ENCODE measurements around the gene RIF1. TPM values are rescaled to one million over a fixed set of nuclear protein-coding genes. Genes with fewer than 3 reads are reported as not detected.

RIF1 gene
- total RNA-seq, 1 experiment from 2014 or later, result 40.4 TPM

DNA sequence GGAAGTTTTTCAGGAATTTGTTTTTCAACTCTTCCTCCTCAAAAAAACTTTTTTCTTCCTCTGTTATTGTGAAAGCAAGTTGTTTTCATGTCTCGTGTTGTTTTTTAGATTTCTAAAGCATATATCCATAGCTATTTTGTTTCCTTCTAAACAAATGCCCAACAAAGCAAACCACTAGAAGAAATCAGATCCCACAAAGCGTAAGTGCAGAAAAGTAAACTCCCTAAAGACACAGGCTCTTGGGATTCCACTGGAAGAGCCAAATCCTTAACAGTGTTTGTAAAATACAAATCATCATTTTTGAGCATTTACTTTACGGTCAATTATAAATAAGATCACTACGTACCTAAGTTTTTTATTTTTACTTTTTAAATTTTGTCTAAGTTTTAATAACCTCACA, 21.7 kb upstream of the RIF1 start:
- Histone ChIP-seq H3K4me1 (ENCODE audit: low read length) (no peaks in the 10 kb centered on the region), H3K27ac (ENCODE audit: low read length) (no peak overlapping the region), H3K36me3 (ENCODE audit: insufficient read depth, low read length) (no peaks in the 10 kb centered on the region), H3K4me3 (ENCODE audit: low read length) (no peak overlapping the region), H4K20me1 (ENCODE audit: insufficient read depth, low read depth, low read length) (no peaks in the 10 kb centered on the region), H2AFZ (ENCODE audit: low read length) (no peak overlapping the region), H3K79me2 (ENCODE audit: low read length) (no peaks in the 10 kb centered on the region), H3K9me3 (ENCODE audit: low read length) (no peaks in the 10 kb centered on the region), H3K27me3 (ENCODE audit: low read length) (no peaks in the 10 kb centered on the region), H3K9ac (ENCODE audit: low read length) (no peak overlapping the region), H3K9me2 (replicated peaks; ENCODE audit: insufficient read depth, low read length) (no peaks in the 10 kb centered on the region), H3K4me2 (ENCODE audit: low read depth, low read length, poor library complexity, severe bottlenecking) (no peak overlapping the region)
- no peak for DNase-seq

DNA sequence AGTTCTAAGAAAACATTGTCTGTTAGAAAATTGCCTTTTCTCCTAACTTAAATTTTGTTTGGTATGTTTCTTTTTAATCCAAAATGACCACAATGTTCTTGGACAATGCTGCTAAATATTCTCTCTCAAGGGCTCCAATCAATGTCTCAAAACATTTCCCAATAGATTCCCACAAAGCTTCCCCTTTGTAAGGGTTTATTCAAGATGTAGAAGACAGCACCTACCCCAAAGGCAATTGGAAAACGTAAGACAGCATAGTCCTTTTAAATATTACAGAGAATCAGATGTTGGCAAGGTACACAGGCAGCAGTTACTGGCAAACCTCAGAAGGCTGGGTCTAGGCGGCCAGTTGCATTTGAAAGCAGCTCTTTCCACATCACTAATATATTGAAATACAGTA, 18.3 kb upstream of the RIF1 start:
- H3K9ac ChIP-seq (ENCODE audit: low read length), result no peak overlapping the region
- no peak overlapping the region for H3K4me3 ChIP-seq (ENCODE audit: low read length)
- no peaks in the 10 kb centered on the region for H4K20me1 ChIP-seq (ENCODE audit: insufficient read depth, low read depth, low read length)
- no peaks in the 10 kb centered on the region for H3K79me2 ChIP-seq (ENCODE audit: low read length)
- no peak overlapping the region for H3K4me2 ChIP-seq (ENCODE audit: low read depth, low read length, poor library complexity, severe bottlenecking)
- H2AFZ ChIP-seq (ENCODE audit: low read length), result no peak overlapping the region
- H3K9me3 ChIP-seq (ENCODE audit: low read length), result no peaks in the 10 kb centered on the region
- H3K9me2 ChIP-seq (replicated peaks; ENCODE audit: insufficient read depth, low read length), result no peaks in the 10 kb centered on the region
- H3K36me3 ChIP-seq (ENCODE audit: insufficient read depth, low read length), result no peaks in the 10 kb centered on the region
- H3K4me1 ChIP-seq (ENCODE audit: low read length), result peaks cover 6% of the 10 kb centered on the region
- no peaks in the 10 kb centered on the region for H3K27me3 ChIP-seq (ENCODE audit: low read length)
- no peak for DNase-seq
- no peak overlapping the region for H3K27ac ChIP-seq (ENCODE audit: low read length)

DNA sequence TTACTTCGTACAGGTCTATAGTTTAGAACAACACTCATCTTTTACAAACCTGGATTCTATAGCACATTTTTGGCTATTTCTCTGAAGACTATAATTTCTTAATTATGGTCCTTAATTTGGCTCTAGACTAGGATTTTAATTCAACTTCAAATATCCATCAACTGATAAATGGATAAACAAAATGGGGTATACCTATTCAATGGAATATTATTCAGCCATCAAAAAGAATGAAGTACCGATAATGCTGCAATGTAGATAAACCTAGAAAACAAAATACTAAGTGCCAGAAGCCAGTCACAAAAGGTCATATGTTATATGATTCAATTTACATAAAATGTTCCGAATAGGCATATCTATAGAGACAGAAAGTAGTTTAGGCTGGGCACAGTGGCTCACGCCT, 15.2 kb upstream of the RIF1 start:
- Histone ChIP-seq H3K9me3 (ENCODE audit: low read length) (no peaks in the 10 kb centered on the region), H3K9ac (ENCODE audit: low read length) (no peak overlapping the region), H3K79me2 (ENCODE audit: low read length) (no peaks in the 10 kb centered on the region), H3K27me3 (ENCODE audit: low read length) (no peaks in the 10 kb centered on the region), H3K4me3 (ENCODE audit: low read length) (no peak overlapping the region), H3K9me2 (replicated peaks; ENCODE audit: insufficient read depth, low read length) (no peaks in the 10 kb centered on the region), H4K20me1 (ENCODE audit: insufficient read depth, low read depth, low read length) (no peaks in the 10 kb centered on the region), H3K27ac (ENCODE audit: low read length) (no peak overlapping the region), H3K4me2 (ENCODE audit: low read depth, low read length, poor library complexity, severe bottlenecking) (no peak overlapping the region), H3K36me3 (ENCODE audit: insufficient read depth, low read length) (no peaks in the 10 kb centered on the region), H2AFZ (ENCODE audit: low read length) (no peak overlapping the region), H3K4me1 (ENCODE audit: low read length) (peaks cover 6% of the 10 kb centered on the region)
- no peak for DNase-seq

DNA sequence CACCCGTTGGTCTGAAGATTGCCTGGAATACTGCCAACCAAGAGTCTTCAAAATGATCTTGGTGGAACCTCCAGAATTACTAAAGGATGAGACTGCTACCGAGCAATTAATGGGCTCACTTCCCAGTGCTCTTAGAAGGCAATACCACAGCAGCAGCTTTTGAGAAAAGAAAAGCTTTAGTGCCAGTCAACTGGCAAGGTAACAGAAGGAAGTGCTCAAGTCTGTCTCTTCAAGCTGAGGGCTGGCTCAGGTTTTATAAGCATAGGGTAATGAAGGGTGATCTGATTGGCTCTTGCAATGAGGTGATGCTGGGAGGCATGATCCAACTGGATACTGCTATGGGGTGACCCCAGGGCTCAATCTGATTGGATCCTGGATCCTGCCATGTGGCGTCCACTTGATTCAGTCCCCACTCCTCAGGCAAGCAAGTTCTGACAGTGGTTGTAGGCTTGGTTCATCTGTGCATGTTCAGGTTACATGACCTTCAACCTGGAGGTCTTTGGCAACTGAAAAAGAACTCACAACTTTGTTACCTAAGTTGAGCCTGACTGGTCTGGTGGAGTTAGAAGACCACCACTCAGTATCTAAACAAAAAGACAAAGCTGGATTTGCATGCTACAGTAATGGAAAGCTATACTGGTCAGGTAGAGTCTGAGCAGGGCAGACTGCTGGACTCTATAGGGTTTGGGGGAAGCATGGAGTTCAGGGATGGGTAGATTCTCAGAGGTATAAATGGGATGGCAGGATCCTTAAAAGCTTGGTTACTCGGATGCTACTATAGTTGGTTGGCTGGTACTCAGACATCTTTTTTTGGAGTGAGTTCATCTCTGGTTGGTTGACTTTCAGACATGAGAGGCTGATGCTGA, 14.0 kb upstream of the RIF1 start:
- no peaks in the 10 kb centered on the region for H3K27me3 ChIP-seq (ENCODE audit: low read length)
- no peaks in the 10 kb centered on the region for H3K79me2 ChIP-seq (ENCODE audit: low read length)
- no peak overlapping the region for H3K9ac ChIP-seq (ENCODE audit: low read length)
- H3K27ac ChIP-seq (ENCODE audit: low read length), result no peak overlapping the region
- H4K20me1 ChIP-seq (ENCODE audit: insufficient read depth, low read depth, low read length), result no peaks in the 10 kb centered on the region
- no peak overlapping the region for H3K4me2 ChIP-seq (ENCODE audit: low read depth, low read length, poor library complexity, severe bottlenecking)
- no peaks in the 10 kb centered on the region for H3K9me2 ChIP-seq (replicated peaks; ENCODE audit: insufficient read depth, low read length)
- DNase-seq, result peak; percentile 51
- H3K4me3 ChIP-seq (ENCODE audit: low read length), result no peak overlapping the region
- no peaks in the 10 kb centered on the region for H3K36me3 ChIP-seq (ENCODE audit: insufficient read depth, low read length)
- no peak overlapping the region; the same call in 1 of the 2 replicates for H2AFZ ChIP-seq (ENCODE audit: low read length)
- no peaks in the 10 kb centered on the region for H3K9me3 ChIP-seq (ENCODE audit: low read length)
- H3K4me1 ChIP-seq (ENCODE audit: low read length), result peaks cover 6% of the 10 kb centered on the region

DNA sequence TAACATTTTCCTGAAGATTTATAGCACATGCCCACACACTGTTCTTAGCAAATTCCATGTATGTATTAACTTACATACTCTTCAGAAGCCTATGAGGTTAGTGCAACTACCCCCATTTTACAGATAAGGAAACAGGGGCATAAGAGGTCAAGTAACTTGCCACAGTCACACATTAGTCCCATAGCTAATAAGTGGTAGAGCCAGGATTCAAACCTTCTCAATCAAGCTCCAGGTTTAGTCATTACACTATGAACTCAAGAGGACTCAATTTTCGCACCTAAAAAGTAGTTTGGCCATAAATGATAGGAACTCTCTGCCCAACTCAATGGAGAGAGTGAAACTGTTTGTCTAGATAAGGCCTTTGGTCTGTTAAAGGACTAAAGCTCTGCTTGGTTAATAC, 9.7 kb upstream of the RIF1 start:
- no peak overlapping the region for H3K9ac ChIP-seq (ENCODE audit: low read length)
- H3K4me1 ChIP-seq (ENCODE audit: low read length), result peaks cover 6% of the 10 kb centered on the region
- H3K79me2 ChIP-seq (ENCODE audit: low read length), result no peaks in the 10 kb centered on the region
- no peak overlapping the region for H2AFZ ChIP-seq (ENCODE audit: low read length)
- H3K27ac ChIP-seq (ENCODE audit: low read length), result no peak overlapping the region
- no peaks in the 10 kb centered on the region for H3K9me3 ChIP-seq (ENCODE audit: low read length)
- no peaks in the 10 kb centered on the region for H4K20me1 ChIP-seq (ENCODE audit: insufficient read depth, low read depth, low read length)
- no peak overlapping the region for H3K4me3 ChIP-seq (ENCODE audit: low read length)
- H3K4me2 ChIP-seq (ENCODE audit: low read depth, low read length, poor library complexity, severe bottlenecking), result no peak overlapping the region
- no peak for DNase-seq
- no peaks in the 10 kb centered on the region for H3K9me2 ChIP-seq (replicated peaks; ENCODE audit: insufficient read depth, low read length)
- H3K27me3 ChIP-seq (ENCODE audit: low read length), result no peaks in the 10 kb centered on the region
- H3K36me3 ChIP-seq (ENCODE audit: insufficient read depth, low read length), result no peaks in the 10 kb centered on the region

DNA sequence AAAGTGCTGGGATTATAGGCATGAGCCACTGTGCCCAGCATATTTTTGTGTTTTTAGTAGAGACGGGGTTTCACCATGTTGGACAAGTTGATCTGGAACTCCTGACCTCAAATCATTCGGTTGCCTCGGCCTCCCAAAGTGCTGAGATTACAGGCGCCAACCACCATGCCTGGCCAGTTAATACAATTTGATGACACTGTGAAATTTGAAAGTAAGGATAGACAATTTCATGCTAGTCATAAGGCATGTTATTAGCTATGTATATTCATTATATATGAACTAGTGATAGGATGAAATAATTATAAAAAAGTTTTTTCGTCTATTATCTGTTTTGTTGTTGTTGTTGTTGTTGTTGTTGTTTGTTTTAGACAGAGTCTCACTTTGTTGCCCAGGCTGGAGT, 8.6 kb upstream of the RIF1 start:
- Histone ChIP-seq H3K27me3 (ENCODE audit: low read length) (no peaks in the 10 kb centered on the region), H3K27ac (ENCODE audit: low read length) (no peak overlapping the region)

DNA sequence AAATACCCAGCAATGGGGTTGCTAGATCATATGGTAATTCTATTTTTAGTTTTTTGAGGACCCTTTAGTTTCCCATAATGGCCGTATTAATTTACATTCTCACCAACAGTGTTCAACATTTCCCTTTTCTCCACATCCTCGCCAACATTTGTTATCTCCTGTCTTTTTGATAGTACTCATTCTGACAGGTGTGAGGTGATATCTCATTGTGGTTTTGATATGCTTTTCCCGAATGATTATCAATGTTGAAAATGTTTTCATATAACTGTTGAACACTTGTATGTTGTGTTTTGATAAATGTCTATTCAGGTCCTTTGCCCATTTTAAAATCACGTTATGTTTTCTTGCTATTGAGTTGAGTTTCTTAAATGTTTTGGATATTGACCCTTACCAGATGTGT, 5.8 kb upstream of the RIF1 start:
- H3K9me2 ChIP-seq (replicated peaks; ENCODE audit: insufficient read depth, low read length), result no peaks in the 10 kb centered on the region
- H3K9me3 ChIP-seq (ENCODE audit: low read length), result no peaks in the 10 kb centered on the region
- no peak overlapping the region for H2AFZ ChIP-seq (ENCODE audit: low read length)
- no peak overlapping the region for H3K4me3 ChIP-seq (ENCODE audit: low read length)
- no peak overlapping the region for H3K4me2 ChIP-seq (ENCODE audit: low read depth, low read length, poor library complexity, severe bottlenecking)
- H3K27me3 ChIP-seq (ENCODE audit: low read length), result no peaks in the 10 kb centered on the region
- H3K36me3 ChIP-seq (ENCODE audit: insufficient read depth, low read length), result no peaks in the 10 kb centered on the region
- no peak overlapping the region for H3K27ac ChIP-seq (ENCODE audit: low read length)
- no peak overlapping the region for H3K9ac ChIP-seq (ENCODE audit: low read length)
- H3K79me2 ChIP-seq (ENCODE audit: low read length), result no peaks in the 10 kb centered on the region
- H4K20me1 ChIP-seq (ENCODE audit: insufficient read depth, low read depth, low read length), result no peaks in the 10 kb centered on the region
- no peaks in the 10 kb centered on the region for H3K4me1 ChIP-seq (ENCODE audit: low read length)
- DNase-seq, result no peak

More for the DNA sequence above, 8.6 kb upstream of the RIF1 start:
- no peaks in the 10 kb centered on the region for H3K4me1 ChIP-seq (ENCODE audit: low read length)
- no peaks in the 10 kb centered on the region for H3K79me2 ChIP-seq (ENCODE audit: low read length)
- H3K4me2 ChIP-seq (ENCODE audit: low read depth, low read length, poor library complexity, severe bottlenecking), result no peak overlapping the region
- H3K9me2 ChIP-seq (replicated peaks; ENCODE audit: insufficient read depth, low read length), result no peaks in the 10 kb centered on the region
- H3K9me3 ChIP-seq (ENCODE audit: low read length), result no peaks in the 10 kb centered on the region
- no peaks in the 10 kb centered on the region for H3K36me3 ChIP-seq (ENCODE audit: insufficient read depth, low read length)
- H3K4me3 ChIP-seq (ENCODE audit: low read length), result no peak overlapping the region
- H4K20me1 ChIP-seq (ENCODE audit: insufficient read depth, low read depth, low read length), result no peaks in the 10 kb centered on the region
- no peak overlapping the region for H3K9ac ChIP-seq (ENCODE audit: low read length)
- H2AFZ ChIP-seq (ENCODE audit: low read length), result no peak overlapping the region
- DNase-seq, result no peak

DNA sequence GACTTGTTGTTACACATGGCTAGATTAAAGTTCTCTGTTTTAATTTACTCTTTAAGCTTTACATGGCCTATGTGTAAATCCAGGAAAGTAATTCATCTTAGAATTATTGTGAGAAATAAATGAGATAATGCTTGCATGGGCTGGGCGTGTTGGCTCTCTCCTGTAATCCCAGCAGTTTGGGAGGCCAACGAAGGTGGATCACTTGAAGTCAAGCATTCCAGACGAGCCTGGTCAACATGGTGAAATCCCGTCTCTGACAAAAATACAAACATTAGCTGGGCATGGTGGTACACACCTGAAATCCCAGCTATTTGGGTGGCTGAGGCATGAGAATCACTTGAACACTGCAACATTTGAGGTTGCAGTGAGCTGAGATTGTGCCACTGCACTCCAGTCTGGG, 4.3 kb upstream of the RIF1 start:
- H3K4me2 ChIP-seq (ENCODE audit: low read depth, low read length, poor library complexity, severe bottlenecking), result no peak overlapping the region
- H3K4me3 ChIP-seq (ENCODE audit: low read length), result no peak overlapping the region
- no peak overlapping the region for H2AFZ ChIP-seq (ENCODE audit: low read length)
- H3K9me2 ChIP-seq (replicated peaks; ENCODE audit: insufficient read depth, low read length), result no peaks in the 10 kb centered on the region
- H3K9ac ChIP-seq (ENCODE audit: low read length), result no peak overlapping the region
- H3K4me1 ChIP-seq (ENCODE audit: low read length), result peaks cover 4% of the 10 kb centered on the region
- no peaks in the 10 kb centered on the region for H3K27me3 ChIP-seq (ENCODE audit: low read length)
- no peaks in the 10 kb centered on the region for H3K9me3 ChIP-seq (ENCODE audit: low read length)
- H3K27ac ChIP-seq (ENCODE audit: low read length), result no peak overlapping the region
- peaks cover 7% of the 10 kb centered on the region for H3K79me2 ChIP-seq (ENCODE audit: low read length)
- no peaks in the 10 kb centered on the region for H3K36me3 ChIP-seq (ENCODE audit: insufficient read depth, low read length)
- no peak for DNase-seq
- no peaks in the 10 kb centered on the region; the same call in 1 of the 2 replicates for H4K20me1 ChIP-seq (ENCODE audit: insufficient read depth, low read depth, low read length)

All from Karpas-422 (cell line).